K562 (cell line): Measurements from ENCODE around the gene PLA2G2C. TPM values are rescaled to one million over a fixed set of nuclear protein-coding genes. Genes with fewer than 3 reads are reported as not detected.
A peak's percentile ranks its signal among the peaks of the same experiment; 100 is the strongest.

Source experiments
- ATAC-seq: fragments of 200-7000 bp; cut with Tn5 transposase; 3 replicates; pipeline ENCODE4 v1.9.1; 2020; ENCODE audit warnings: moderate library complexity
- BruUV-seq: library from RNA; stranded (reverse); fragments of 400-500 nt; replicated peaks from 2 replicates; lab custom pipeline; 2021; lab: Mats Ljungman, UMichigan
- CTCF ChIA-PET: fragments of 300-600 bp; formaldehyde crosslinking; extraction: SDS; loops from one replicate; lab custom pipeline; 2021; ENCODE audit warnings: low intra/inter-chr PET ratio; lab: Yijun Ruan, JAX
- POLR2A ChIA-PET: fragments of 300-600, 350-650 bp; sonication (Branson Sonifier 250); formaldehyde crosslinking; extraction: SDS; loops from one replicate; lab custom pipeline; 2021; ENCODE audit warnings: antibody characterized with exemption, inconsistent platforms; lab: Yijun Ruan, JAX
- DNase-seq, 4 experiments: peaks; one replicate each; pipeline versions ENCODE4 v3.0.0 to v3.0.0-alpha.2; 2011 to 2018; ENCODE audit warnings: low spot score in 3 of 4, mixed read lengths in 3 of 4; ENCODE audit errors: extremely low read depth in 1 of 4
- FAIRE-seq: peaks from 2 replicates; lab custom pipeline; 2011; peaks lifted over from hg19 to GRCh38; lab: Jason Lieb, UNC
- H2AFZ ChIP-seq: 2 replicates; pipeline ENCODE4 v1.6.0; 2011; ENCODE audit warnings: low read depth, low read length, control low read depth, inconsistent platforms
- H3K27ac ChIP-seq: fragments of 200-600 bp; 3 replicates; pipeline ENCODE4 v1.8.0; 2011; ENCODE audit warnings: low read depth, mild to moderate bottlenecking, control low read depth, inconsistent platforms, low read length, moderate library complexity, mixed read lengths; ENCODE audit errors: extremely low read depth
- H3K27me3 ChIP-seq, 2 experiments: fragments of 300-600 bp in 1 of 2; 2 replicates in 1 of 2; 3 replicates in 1 of 2; pipeline versions ENCODE4 v1.6.0 to v1.8.0; 2011; ENCODE audit warnings: inconsistent platforms in 2 of 2, low read length in 2 of 2, mild to moderate bottlenecking in 1 of 2, mixed read lengths in 1 of 2, moderate library complexity in 1 of 2; ENCODE audit not compliant: control insufficient read depth in 2 of 2, insufficient read depth in 2 of 2
- H3K36me3 ChIP-seq: fragments of 300-600 bp; 3 replicates; pipeline ENCODE4 v1.8.0; 2011; ENCODE audit warnings: mild to moderate bottlenecking, low read length, inconsistent platforms; ENCODE audit not compliant: control insufficient read depth, insufficient read depth
- H3K4me1 ChIP-seq, 2 experiments: fragments of 200-600 bp in 1 of 2; replicated peaks in 1 of 2; 2 replicates in 1 of 2; 3 replicates in 1 of 2; pipeline versions ENCODE4 v1.5.1 to v1.8.0; 2011; ENCODE audit warnings: inconsistent platforms in 2 of 2, low read length in 2 of 2, mild to moderate bottlenecking in 1 of 2, mixed read lengths in 1 of 2, moderate library complexity in 1 of 2; ENCODE audit not compliant: control insufficient read depth in 2 of 2, insufficient read depth in 2 of 2
- H3K4me2 ChIP-seq: 2 replicates; pipeline ENCODE4 v1.6.1; 2011; ENCODE audit warnings: low read length, control low read depth, inconsistent platforms, mixed read lengths; ENCODE audit not compliant: insufficient read depth
- H3K4me3 ChIP-seq: fragments of 200-600 bp; sonication (generic), shearing (Covaris generic); 2 replicates; pipeline ENCODE4 v1.5.1; 2016; ENCODE audit warnings: control low read depth, inconsistent platforms
- H3K79me2 ChIP-seq: fragments of 200-600 bp; 3 replicates; pipeline ENCODE4 v1.8.0; 2011; ENCODE audit warnings: low read length, inconsistent platforms; ENCODE audit not compliant: control insufficient read depth, insufficient read depth
- H3K9ac ChIP-seq, 2 experiments: 2 replicates each; pipeline versions ENCODE4 v1.6.0 to v1.6.1; 2011; ENCODE audit warnings: low read depth in 2 of 2, low read length in 2 of 2, control low read depth in 1 of 2, inconsistent platforms in 1 of 2, mild to moderate bottlenecking in 1 of 2, mixed read lengths in 1 of 2; ENCODE audit not compliant: insufficient read depth in 1 of 2
- H3K9me1 ChIP-seq: one replicate; pipeline ENCODE4 v1.6.0; 2011; ENCODE audit warnings: inconsistent platforms, mild to moderate bottlenecking, low read length, moderate library complexity; ENCODE audit not compliant: control insufficient read depth, insufficient read depth
- H3K9me3 ChIP-seq: replicated peaks from 2 replicates; pipeline ENCODE4 v1.5.1; 2011; ENCODE audit warnings: low read depth, low read length, inconsistent platforms; ENCODE audit not compliant: control insufficient read depth, insufficient read depth
- H4K20me1 ChIP-seq: replicated peaks from 2 replicates; pipeline ENCODE4 v1.6.1; 2011; ENCODE audit warnings: low read length, inconsistent platforms, mixed read lengths; ENCODE audit not compliant: control insufficient read depth, insufficient read depth
- CBFA2T3 ChIP-seq: fragments of 450-650 bp; IDR thresholded peaks from 2 replicates; pipeline ENCODE4 v1.6.1; 2017
- CUX1 ChIP-seq: fragments of 200-800 bp; sonication (Bioruptor generic); IDR thresholded peaks from 2 replicates; pipeline ENCODE4 v1.6.1; 2016; ENCODE audit warnings: missing genetic modification characterization, missing compliant biosample characterization
- DACH1 ChIP-seq: fragments of 450-650 bp; IDR thresholded peaks from 2 replicates; pipeline ENCODE4 v1.6.1; 2018; ENCODE audit not compliant: partially characterized antibody
- EWSR1 ChIP-seq: fragments of 450-650 bp; IDR thresholded peaks from 2 replicates; pipeline ENCODE4 v1.6.1; 2018; ENCODE audit warnings: borderline replicate concordance, mild to moderate bottlenecking, low read depth, moderate library complexity; ENCODE audit not compliant: partially characterized antibody
- JUN ChIP-seq, 2 experiments: sonication (generic) in 1 of 2; formaldehyde crosslinking in 1 of 2; IDR thresholded peaks; 2 replicates each; pipeline versions ENCODE4 v1.6.1 to v1.8.0; 2012 to 2022; ENCODE audit warnings: borderline replicate concordance in 2 of 2, mild to moderate bottlenecking in 2 of 2, improper control_type of control experiment in 1 of 2, low read depth in 1 of 2, low read length in 1 of 2, missing genetic modification reagents in 1 of 2
- L3MBTL2 ChIP-seq: fragments of 450-650 bp; IDR thresholded peaks from 2 replicates; pipeline ENCODE4 v1.6.1; 2016; ENCODE audit warnings: mild to moderate bottlenecking, moderate library complexity
- NCOR1 ChIP-seq: fragments of 450-650 bp; IDR thresholded peaks from 2 replicates; pipeline ENCODE4 v1.6.1; 2016; ENCODE audit warnings: mild to moderate bottlenecking, moderate library complexity
- NFXL1 ChIP-seq: fragments of 450-650 bp; formaldehyde crosslinking; IDR thresholded peaks from 2 replicates; pipeline ENCODE4 v1.4.0; 2021; ENCODE audit warnings: mild to moderate bottlenecking
- NR4A1 ChIP-seq, 2 experiments: fragments of 250-450 bp in 1 of 2; fragments of 450-650 bp in 1 of 2; sonication (Bioruptor Pico) in 1 of 2; IDR thresholded peaks; 2 replicates each; pipeline versions ENCODE4 v1.4.0 to v1.6.1; 2016 to 2020; ENCODE audit warnings: mild to moderate bottlenecking in 2 of 2, missing compliant biosample characterization in 1 of 2, missing genetic modification characterization in 1 of 2, moderate library complexity in 1 of 2
- POLR2G ChIP-seq: fragments of 200-400 bp; formaldehyde crosslinking; IDR thresholded peaks from 2 replicates; pipeline ENCODE4 v1.6.1; 2017; ENCODE audit warnings: low read depth, mild to moderate bottlenecking, antibody characterized with exemption, low read length, moderate library complexity
- RAD51 ChIP-seq: fragments of 450-650 bp; IDR thresholded peaks from 2 replicates; pipeline ENCODE4 v1.7.1; 2016; ENCODE audit warnings: low read depth, mild to moderate bottlenecking, borderline replicate concordance
- RBM34 ChIP-seq: fragments of 200-400 bp; formaldehyde crosslinking; IDR thresholded peaks from 2 replicates; pipeline ENCODE4 v1.6.1; 2018; ENCODE audit warnings: low read length, borderline replicate concordance; ENCODE audit not compliant: insufficient read depth
- RNF2 ChIP-seq: sonication (generic); IDR thresholded peaks from 2 replicates; pipeline ENCODE4 v1.6.1; 2016
- SLC30A9 ChIP-seq: fragments of 250-450 bp; sonication (Bioruptor Pico); IDR thresholded peaks from 2 replicates; pipeline ENCODE4 v1.8.0; 2022; ENCODE audit warnings: mild to moderate bottlenecking, moderate library complexity
- SMARCE1 ChIP-seq: fragments of 450-650 bp; IDR thresholded peaks from 2 replicates; pipeline ENCODE4 v1.7.1; 2016; ENCODE audit warnings: mild to moderate bottlenecking
- ZNF589 ChIP-seq: fragments of 200-800 bp; sonication (Bioruptor generic); IDR thresholded peaks from 2 replicates; pipeline ENCODE4 v1.6.1; 2016; ENCODE audit warnings: low read depth, missing genetic modification characterization, missing compliant biosample characterization
- ZNF76 ChIP-seq: fragments of 250-450 bp; sonication (Bioruptor Pico); IDR thresholded peaks from 2 replicates; pipeline ENCODE4 v1.4.0; 2020; ENCODE audit warnings: mild to moderate bottlenecking, moderate library complexity, borderline replicate concordance
- ZNF79 ChIP-seq: fragments of 250-450 bp; sonication (Bioruptor Pico); IDR thresholded peaks from 2 replicates; pipeline ENCODE4 v1.4.0; 2020; ENCODE audit warnings: low read depth, mild to moderate bottlenecking, moderate library complexity
- WGBS: fragments of 100-300 bp; shearing (Covaris generic); methylation state at CpG from one replicate; pipeline ENCODE4 v1.1.6; 2016; ENCODE audit warnings: low coverage, mixed read lengths; ENCODE audit not compliant: insufficient coverage; ENCODE audit errors: missing lambda C conversion rate; 5-methylcytosine and 5-hydroxymethylcytosine counted together
- in situ Hi-C: fragments of 300-500 bp; cut with MboI; formaldehyde crosslinking; loops from 4 replicates; pipeline ENCODE4 v1.15.0; 2018; ENCODE audit warnings: inconsistent platforms, mixed read lengths
- intact Hi-C: fragments of 100-400 bp; cut with micrococcal nuclease; formaldehyde crosslinking; loops from 2 replicates; pipeline ENCODE4 v1.14.2; 2022
- polyA plus RNA-seq, 8 experiments: library from polyadenylated mRNA; depleted of rRNA in 4 of 8; stranded (reverse) in 5 of 8; unstranded in 3 of 8; fragments of >200 nt; fragmentation: Nextera tagmentation in 2 of 8; fragmentation: Illumina TruSeq in 1 of 8; extraction: Ambion mirVana in 2 of 8; extraction: Trizol in 1 of 8; gene quantifications; 2 replicates each; pipeline versions ENCODE4 v1.2.1 to v1.2.3, GENCODE V29; 2011 to 2014; ENCODE audit warnings: inconsistent platforms in 1 of 8, missing spikeins in 1 of 8
- total RNA-seq, 7 experiments: library from RNA; depleted of rRNA in 6 of 7; stranded (reverse); fragments of >200 nt in 6 of 7; fragmentation: Illumina TruSeq in 2 of 7; extraction: Trizol in 2 of 7; gene quantifications; 2 replicates each; pipeline versions ENCODE4 v1.2.1 to v1.2.3, GENCODE V29; 2011 to 2021; ENCODE audit warnings: low replicate concordance in 1 of 7

Gene PLA2G2C
- total and polyA plus RNA-seq, 9 of the 15 experiments (the other 6 are each of a cell fraction or from before 2014, with no cell fraction given), result 0.14 to 0.49 (median 0.21) TPM

GRCh38 chr1:20167126-20167525 lies 19.2 kb downstream of the PLA2G2C start (continued):
- TF ChIP-seq CUX1 (no peak), CBFA2T3 (peak; percentile 57), L3MBTL2 (peak; percentile 76), ZNF589 (CRISPR knock-in tag) (no peak)

- Histone ChIP-seq H3K27me3 (peaks cover 0 to 19% of the 10 kb centered on the region in 2 experiments; a peak in 3 of 5 replicates), H3K27ac (no peak overlapping the region), H3K4me1 (peaks cover 0 to 11% of the 10 kb centered on the region in 2 experiments; a peak in 3 of 5 replicates), H3K9me3 (peaks cover 1% of the 10 kb centered on the region; the same call in 1 of the 2 replicates), H3K4me3 (no peak overlapping the region), H3K9me1 (no peaks in the 10 kb centered on the region), H3K9ac (no peak overlapping the region), H3K36me3 (no peaks in the 10 kb centered on the region), H2AFZ (no peak overlapping the region), H3K79me2 (no peaks in the 10 kb centered on the region), H4K20me1 (no peaks in the 10 kb centered on the region), H3K4me2 (no peak overlapping the region)
- ChIA-PET CTCF (no interaction called here), POLR2A (interaction anchor here (0.8 to 1.4 kb wide), 3 partner anchors 14 to 333 kb away, joined by 3 read pairs; no protein-coding TSS in a partner anchor)
- in situ Hi-C loops (no loop called here), intact Hi-C loops (loop anchor here (5.0 kb wide), 2 partner anchors 266 to 326 kb away; no protein-coding TSS in a partner anchor)
- no TSS peak for BruUV-seq
- no peak for FAIRE-seq
- DNase-seq, result no peak
- 63% methylated on average over 17 of the region's 17 CpGs for WGBS
- ATAC-seq, result no peak
- no peak for TF ChIP-seq DACH1
- no peak for TF ChIP-seq NR4A1 (CRISPR knock-in tag; IDR thresholded peaks at IDR 0.05)
- no peak for TF ChIP-seq NR4A1 (tag; IDR thresholded peaks at IDR 0.05)
- TF ChIP-seq NCOR1, result no peak
- TF ChIP-seq NFXL1 (CRISPR knock-in tag), result no peak
- TF ChIP-seq RAD51, result no peak
- no peak for TF ChIP-seq ZNF76 (CRISPR knock-in tag)
- no peak for TF ChIP-seq ZNF79 (CRISPR knock-in tag)
- TF ChIP-seq SLC30A9, result no peak
- no peak for TF ChIP-seq POLR2G
- TF ChIP-seq EWSR1, result no peak
- no peak for TF ChIP-seq RBM34
- no peak for TF ChIP-seq JUN (IDR thresholded peaks at IDR 0.05; ENCODE audit: borderline replicate concordance, low read depth, low read length)
- no peak for TF ChIP-seq JUN (CRISPR knock-in tag; IDR thresholded peaks at IDR 0.05; ENCODE audit: borderline replicate concordance)
- no peak for TF ChIP-seq RNF2
- no peak for TF ChIP-seq SMARCE1
Observed at GRCh38 chr1:20166051-20166450, 20.3 kb downstream of the PLA2G2C start.
